Measurements from ENCODE around the gene PERM1.

- no peak for TF ChIP-seq NCOA2 (CRISPR knock-in tag; IDR thresholded peaks at IDR 0.05)
- TF ChIP-seq CTCF (CRISPR knock-in tag; IDR thresholded peaks at IDR 0.05), result no peak
- TF ChIP-seq ZFX (CRISPR knock-in tag; IDR thresholded peaks at IDR 0.05; ENCODE audit: low read depth), result no peak
- TF ChIP-seq FOSL1 (CRISPR knock-in tag; IDR thresholded peaks at IDR 0.05; ENCODE audit: borderline replicate concordance), result no peak
- peak; percentile 80; the same call in 1 of the 2 replicates for TF ChIP-seq ZBTB7A (CRISPR knock-in tag; IDR thresholded peaks at IDR 0.05)
- no peak for TF ChIP-seq ZBTB26 (CRISPR knock-in tag; IDR thresholded peaks at IDR 0.05; ENCODE audit: borderline replicate concordance)
- TF ChIP-seq FLYWCH1 (CRISPR knock-in tag; IDR thresholded peaks at IDR 0.05), result no peak
- TF ChIP-seq ATF6 (CRISPR knock-in tag; conservative IDR thresholded peaks at IDR 0.05), result no peak
- TF ChIP-seq MYNN (CRISPR knock-in tag; IDR thresholded peaks at IDR 0.05; ENCODE audit: low read depth), result no peak
These were observed 43.1 kb upstream of the PERM1 start for GRCh38 chr1:1024771-1025699.
